Epithelial cell of esophagus (primary cell): ENCODE measurements around the gene CNTRL.
A peak's percentile ranks its signal among the peaks of the same experiment; 100 is the strongest.

Experiments used
- DNase-seq: peaks from one replicate; pipeline ENCODE4 v3.0.0; 2010; ENCODE audit warnings: low read depth
- H3K4me3 ChIP-seq: 2 replicates; pipeline ENCODE4 v1.5.1; 2011; ENCODE audit warnings: mild to moderate bottlenecking, low read length, control low read depth
- CTCF ChIP-seq: IDR thresholded peaks from 2 replicates; pipeline ENCODE4 v1.5.1; 2011; ENCODE audit warnings: low read depth, mild to moderate bottlenecking, low read length, control low read depth, inconsistent platforms; ENCODE audit not compliant: insufficient read depth; ENCODE audit errors: missing control alignments

The CNTRL gene

GRCh38 chr9:121071370-121071755 lies 3.4 kb upstream of the CNTRL start:
- peak; percentile 25 for DNase-seq
- H3K4me3 ChIP-seq: peak overlapping the region; percentile 49
- TF ChIP-seq CTCF: no peak

DNA sequence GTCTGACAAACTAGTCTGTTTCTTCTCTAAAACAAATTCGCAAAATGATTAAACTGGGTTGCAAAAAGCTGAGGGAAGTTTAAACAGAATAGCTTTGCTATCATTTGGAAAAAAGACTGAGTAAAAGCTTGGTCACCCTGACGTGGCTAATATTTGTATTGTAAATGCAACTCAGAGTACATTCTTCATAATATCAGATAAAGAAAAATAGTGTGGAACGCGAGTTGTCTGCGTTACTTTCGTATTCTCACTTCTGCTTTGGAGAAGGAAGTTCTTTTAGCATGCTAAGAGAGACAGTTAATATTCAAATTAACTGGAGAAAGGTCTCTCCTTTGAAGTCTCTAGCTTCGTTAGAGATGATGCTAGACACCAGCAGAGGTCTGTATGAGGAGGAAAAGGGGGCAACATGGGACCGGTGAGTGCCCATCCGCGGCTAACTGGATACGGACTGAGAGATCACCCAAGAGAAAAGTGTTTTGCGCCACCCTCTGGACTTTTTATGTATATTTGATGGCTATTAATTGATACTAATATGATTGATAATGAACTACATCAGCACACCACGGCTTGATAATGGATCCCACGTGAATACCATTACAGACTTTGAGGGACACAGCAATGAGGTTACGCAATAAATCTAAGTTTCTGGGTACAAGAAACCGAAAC lies 2.9 kb upstream of the CNTRL start:
- peak; percentile 32 for TF ChIP-seq CTCF
- H3K4me3 ChIP-seq: peak overlapping the region; percentile 49
- peak; percentile 49 for DNase-seq

DNA sequence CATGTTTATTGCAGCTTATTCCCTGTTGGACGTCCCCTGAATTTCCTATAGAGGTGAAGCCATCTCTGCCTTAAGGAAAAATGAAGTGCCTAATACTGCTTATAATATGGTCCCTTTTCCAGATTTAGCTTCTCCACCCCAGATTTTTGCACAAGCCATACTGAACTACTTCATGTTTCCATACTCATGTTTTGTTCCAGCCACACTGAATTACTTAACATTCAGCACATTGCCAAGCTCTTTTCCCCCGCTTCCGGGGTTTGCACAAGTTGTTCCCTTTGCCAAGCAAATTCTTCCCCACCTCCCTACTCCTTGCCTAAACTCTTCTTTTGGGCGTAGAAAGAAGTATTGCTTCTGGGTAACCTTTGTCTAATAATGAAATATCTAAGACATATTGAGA lies 1.7 kb upstream of the CNTRL start:
- peak; percentile 47 for DNase-seq
- H3K4me3 ChIP-seq: no peak overlapping the region
- TF ChIP-seq CTCF: no peak

- peak; percentile 17 for TF ChIP-seq CTCF
- peak; percentile 26 for DNase-seq
- peak overlapping the region; percentile 65 for H3K4me3 ChIP-seq
These were observed 689 bp downstream of the CNTRL start for GRCh38 chr9:121075251-121076036.

DNA sequence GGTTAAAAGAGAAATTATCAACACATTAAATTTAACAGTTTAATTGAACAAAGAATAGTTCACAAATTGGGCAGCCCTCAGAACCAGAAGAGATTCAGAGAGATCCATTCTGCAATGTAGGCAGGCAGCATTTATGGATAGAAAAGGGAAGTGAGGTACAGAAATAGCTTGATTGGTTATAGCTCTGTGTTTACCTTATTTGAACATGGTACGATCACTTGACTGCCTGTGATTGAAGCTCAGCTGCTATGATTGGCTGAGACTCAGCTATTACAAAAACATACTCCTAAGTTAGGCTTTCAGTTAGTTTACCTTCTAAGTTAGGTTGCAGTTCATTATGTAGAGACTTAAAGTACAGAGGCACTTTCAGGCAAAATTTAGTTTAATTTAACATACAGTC lies 7.3 kb downstream of the CNTRL start:
- TF ChIP-seq CTCF: no peak
- no peak for DNase-seq
- H3K4me3 ChIP-seq: no peak overlapping the region

DNA sequence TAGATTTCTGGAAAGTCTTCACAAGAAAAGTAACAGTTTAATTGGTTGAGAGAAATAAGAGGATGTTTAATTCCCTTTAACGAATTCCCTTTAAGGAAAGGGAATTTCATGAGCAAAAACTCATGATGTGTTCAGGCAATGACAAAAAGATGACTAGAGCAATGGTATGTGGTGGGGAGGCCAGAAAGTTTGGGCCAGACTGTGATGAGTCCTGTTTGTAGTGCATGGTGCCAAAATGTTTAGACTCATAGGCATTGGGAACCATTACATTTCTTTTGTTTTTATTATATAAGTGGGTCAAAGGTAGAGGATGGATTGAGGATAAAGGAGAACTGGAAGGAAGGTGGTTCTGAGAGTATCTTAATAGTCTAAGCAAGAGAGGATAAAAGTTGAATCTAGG lies 10.9 kb downstream of the CNTRL start:
- H3K4me3 ChIP-seq: no peak overlapping the region
- DNase-seq: peak; percentile 5
- TF ChIP-seq CTCF: no peak
